Superior temporal gyrus (tissue), 1 donor: ENCODE measurements around the gene KRTAP9-2.
"Not testable (repeated sequence)": the region's sequence is repeated elsewhere in the genome, so short reads cannot be mapped to it uniquely, and the experiment has no call there.

Source experiments
- DNase-seq: peaks from one replicate; pipeline ENCODE4 v3.0.0-alpha.2; 2016; ENCODE audit errors: extremely low spot score

KRTAP9-2 gene

GRCh38 chr17:41237116-41237515 lies 10.7 kb downstream of the KRTAP9-2 start:
- not testable (repeated sequence) for DNase-seq

DNA sequence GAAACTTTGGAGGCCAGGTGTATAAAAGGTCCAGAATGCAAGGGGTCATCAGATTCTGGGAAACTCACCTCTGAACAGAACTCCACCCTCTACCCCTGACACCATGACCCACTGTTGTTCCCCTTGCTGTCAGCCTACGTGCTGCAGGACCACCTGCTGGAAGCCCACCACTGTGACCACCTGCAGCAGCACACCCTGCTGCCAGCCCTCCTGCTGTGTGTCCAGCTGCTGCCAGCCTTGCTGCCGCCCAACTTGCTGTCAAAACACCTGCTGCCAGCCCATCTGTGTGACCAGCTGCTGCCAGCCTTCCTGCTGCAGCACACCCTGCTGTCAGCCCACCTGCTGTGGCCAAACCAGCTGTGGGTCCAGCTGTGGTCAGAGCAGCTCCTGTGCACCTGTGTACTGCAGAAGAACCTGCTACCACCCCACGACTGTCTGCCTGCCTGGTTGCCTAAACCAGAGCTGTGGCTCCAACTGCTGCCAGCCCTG lies 11.5 kb downstream of the KRTAP9-2 start, which contains the start of gene KRTAP9-8:
Gene KRTAP9-8, plus strand, starts transcription at position 51 of the 489 bp plus-strand sequence. Its CDS starts 53 bp downstream, at position 104.
- DNase-seq, result not testable (repeated sequence)

GRCh38 chr17:41246995-41247787 lies 20.7 kb downstream of the KRTAP9-2 start:
- DNase-seq, result not testable (repeated sequence)

GRCh38 chr17:41249637-41250240 lies 23.3 kb downstream of the KRTAP9-2 start, which contains the start of gene KRTAP9-4:
TSS of gene KRTAP9-4 (plus strand) at chr17:41249687. CDS start at chr17:41249721, 34 bp downstream.
- DNase-seq, result not testable (repeated sequence)

DNA sequence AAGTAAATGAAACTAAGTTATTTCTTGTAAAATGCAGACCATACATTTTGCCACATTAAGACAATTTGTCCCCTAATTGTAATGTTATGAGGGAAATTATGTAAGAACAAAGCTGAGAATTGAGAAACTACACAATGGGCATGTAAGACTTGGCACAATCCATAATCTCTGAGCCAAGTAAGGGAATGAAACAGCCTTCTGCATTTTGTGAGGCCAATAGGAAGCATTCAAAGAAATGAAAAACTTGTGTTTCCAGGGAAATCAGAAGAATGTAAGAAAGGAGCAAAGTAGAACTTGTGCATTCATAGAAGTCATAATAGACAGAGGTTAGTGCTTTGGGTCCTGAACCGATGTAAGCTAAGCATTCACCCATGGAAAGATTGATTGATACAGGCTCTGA lies 24.8 kb downstream of the KRTAP9-2 start:
- peak; percentile 7 for DNase-seq

- peak; percentile 0 for DNase-seq
Observed at GRCh38 chr17:41254861-41255260, 28.4 kb downstream of the KRTAP9-2 start.

DNA sequence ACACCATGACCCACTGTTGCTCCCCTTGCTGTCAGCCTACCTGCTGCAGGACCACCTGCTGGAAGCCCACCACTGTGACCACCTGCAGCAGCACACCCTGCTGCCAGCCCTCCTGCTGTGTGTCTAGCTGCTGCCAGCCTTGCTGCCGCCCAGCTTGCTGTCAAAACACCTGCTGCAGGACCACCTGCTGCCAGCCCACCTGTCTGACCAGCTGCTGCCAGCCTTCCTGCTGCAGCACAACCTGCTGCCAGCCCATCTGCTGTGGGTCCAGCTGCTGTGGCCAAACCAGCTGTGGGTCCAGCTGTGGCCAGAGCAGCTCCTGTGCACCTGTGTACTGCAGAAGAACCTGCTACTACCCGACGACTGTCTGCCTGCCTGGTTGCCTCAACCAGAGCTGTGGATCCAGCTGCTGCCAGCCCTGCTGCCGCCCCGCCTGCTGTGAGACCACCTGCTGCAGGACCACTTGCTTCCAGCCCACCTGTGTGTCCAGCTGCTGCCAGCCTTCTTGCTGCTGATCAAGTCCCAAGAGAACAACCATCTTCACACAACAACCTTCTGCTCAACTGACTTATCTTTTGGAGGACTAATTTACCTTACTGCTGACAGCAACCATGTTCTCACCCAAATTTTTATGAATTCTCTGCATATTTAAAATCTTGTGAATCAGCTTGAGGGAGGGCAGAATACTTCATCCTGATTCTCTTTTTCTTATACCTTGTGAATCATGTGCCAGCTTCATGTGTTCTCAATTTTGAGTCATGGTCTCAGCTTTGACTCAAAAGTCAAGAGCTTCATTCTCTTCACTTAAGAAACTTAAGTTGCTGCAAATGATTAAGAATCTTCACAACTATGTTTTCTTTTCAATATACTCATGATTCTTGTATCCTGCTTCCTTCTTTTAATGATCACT lies 29.2 kb downstream of the KRTAP9-2 start, which contains the start of gene KRTAP9-9:
Gene KRTAP9-9, plus strand, starts transcription at position 4 of the 910 bp plus-strand sequence.
- peak; percentile 2 for DNase-seq

DNA sequence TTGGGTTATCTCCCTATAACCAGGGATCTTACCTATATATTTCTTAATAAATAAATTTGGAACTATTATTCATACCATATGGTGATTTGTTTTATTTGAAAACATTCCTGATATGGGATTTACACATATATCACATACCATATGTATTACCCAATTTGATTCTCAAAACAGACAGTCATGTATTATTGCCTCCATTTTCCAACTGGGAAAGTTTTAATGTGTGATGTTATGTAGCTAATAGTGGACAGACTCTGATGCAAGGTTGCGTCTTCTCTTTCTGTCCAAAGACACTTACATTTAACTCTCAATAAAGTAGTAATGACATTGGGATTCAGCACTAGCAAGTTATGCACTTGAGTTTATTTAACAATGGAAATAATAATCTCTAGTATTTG lies 29.8 kb downstream of the KRTAP9-2 start:
- DNase-seq, result no peak

DNA sequence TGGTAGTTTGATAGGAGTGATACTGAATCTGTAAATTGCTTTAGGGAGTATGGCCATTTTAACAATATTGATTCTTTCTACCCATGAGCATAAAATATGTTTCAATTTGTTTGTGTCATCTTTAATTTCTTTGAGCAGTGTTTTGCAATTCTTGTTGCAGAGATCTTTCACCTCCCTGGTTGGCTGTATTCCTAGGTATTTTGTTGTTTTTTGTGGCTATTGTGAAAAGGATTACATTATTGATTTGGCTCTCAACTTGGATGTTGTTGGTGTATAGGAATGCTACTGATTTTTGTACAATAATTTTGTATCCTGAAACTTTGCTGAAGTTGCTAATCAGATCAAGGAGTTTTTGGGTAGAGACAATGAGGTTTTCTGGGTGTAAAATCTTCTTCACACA lies 32.0 kb downstream of the KRTAP9-2 start:
- DNase-seq, result peak; percentile 0

GRCh38 chr17:41263212-41263611 lies 36.8 kb downstream of the KRTAP9-2 start:
- peak; percentile 0 for DNase-seq

DNA sequence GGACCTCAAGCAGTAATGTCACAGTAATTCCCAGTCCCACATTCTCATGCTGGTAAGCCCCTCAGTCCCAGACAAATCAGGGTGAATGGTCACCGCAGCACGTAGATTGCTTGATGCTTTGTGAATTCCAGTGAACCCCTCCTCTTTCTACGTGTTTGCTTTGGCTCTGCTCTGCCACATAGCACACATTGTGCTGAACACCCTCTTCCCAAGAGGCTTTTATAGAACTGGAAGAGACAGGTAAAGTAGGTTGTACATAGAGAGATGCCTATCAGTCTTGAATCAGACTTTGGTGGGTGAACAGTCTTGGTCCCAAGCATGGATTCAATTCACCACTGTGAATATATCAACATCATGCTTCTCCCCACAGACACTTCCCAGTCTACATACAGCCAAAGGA lies 38.2 kb downstream of the KRTAP9-2 start:
- DNase-seq, result peak; percentile 1

DNA sequence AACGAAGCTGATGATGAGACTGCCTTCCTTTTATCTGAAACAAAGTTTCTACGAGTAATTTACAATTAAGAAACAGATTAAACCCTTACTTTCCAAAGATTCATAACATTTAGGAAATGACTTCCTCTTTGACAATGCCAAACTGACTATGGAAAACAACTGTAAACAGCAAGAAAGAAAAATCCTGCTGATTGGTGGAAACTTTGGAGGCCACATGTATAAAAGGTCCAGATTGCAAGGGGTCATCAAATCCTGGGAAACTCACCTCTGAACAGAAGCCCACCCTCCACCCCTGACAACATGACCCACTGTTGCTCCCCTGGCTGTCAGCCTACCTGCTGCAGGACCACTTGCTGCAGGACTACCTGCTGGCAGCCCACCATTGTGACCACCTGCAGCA lies 38.6 kb downstream of the KRTAP9-2 start, which contains the start of gene KRTAP9-6:
Gene KRTAP9-6, plus strand, starts transcription at position 301 of the 400 bp plus-strand sequence. Its CDS starts 0 bp downstream, at position 301.
- no peak for DNase-seq

DNA sequence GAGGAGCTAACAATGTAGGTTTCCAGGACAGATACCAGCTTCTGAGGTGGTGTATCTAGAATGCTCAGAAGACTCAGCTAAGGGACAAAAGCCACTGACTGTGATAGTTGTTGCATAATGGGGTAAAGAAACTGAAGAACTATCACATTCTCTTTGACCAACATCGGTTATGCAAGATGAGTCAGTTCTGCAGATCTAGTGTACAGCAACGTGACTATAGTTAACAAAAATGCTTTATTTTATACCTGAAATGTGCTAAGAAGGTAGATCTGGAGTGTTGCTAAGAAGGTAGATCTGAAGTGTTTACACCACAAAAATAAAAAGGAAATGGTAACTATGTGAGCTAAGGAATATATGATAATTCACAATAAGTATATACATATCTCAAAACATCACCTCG lies 41.3 kb downstream of the KRTAP9-2 start:
- DNase-seq, result no peak

- not testable (repeated sequence) for DNase-seq
Observed at GRCh38 chr17:41271323-41271722, 44.9 kb downstream of the KRTAP9-2 start.

- DNase-seq, result no peak
Observed at GRCh38 chr17:41271858-41272257, 45.4 kb downstream of the KRTAP9-2 start.

- peak; percentile 0 for DNase-seq
Observed at GRCh38 chr17:41275648-41276190, 49.3 kb downstream of the KRTAP9-2 start, which contains the start of gene KRTAP9-7. TSS of gene KRTAP9-7 (plus strand) at chr17:41275698. CDS start at chr17:41275698, 0 bp downstream.
